ENCODE results near the gene PUM2.
"Not testable (repeated sequence)": the region's sequence is repeated elsewhere in the genome, so short reads cannot be mapped to it uniquely, and the experiment has no call there.

Gene PUM2

GRCh38 chr2:20378341-20378740 lies 27.7 kb upstream of the PUM2 start:
- H3K4me2 ChIP-seq (ENCODE audit: low read depth, low read length), result no peak overlapping the region
- H3K9me3 ChIP-seq (replicated peaks; ENCODE audit: insufficient read depth, low read length), result no peaks in the 10 kb centered on the region
- H3K4me3 ChIP-seq (ENCODE audit: low read length), result no peak overlapping the region
- H3K9ac ChIP-seq (ENCODE audit: low read length), result no peak overlapping the region
- H3F3A ChIP-seq (ENCODE audit: insufficient read depth, low read length), result no peaks in the 10 kb centered on the region
- no peaks in the 10 kb centered on the region for H3K36me3 ChIP-seq (replicated peaks; ENCODE audit: insufficient read depth, low read length)
- no peak for DNase-seq
- no peak overlapping the region for H2AFZ ChIP-seq (ENCODE audit: low read length)
- no peaks in the 10 kb centered on the region for H3K9me2 ChIP-seq (replicated peaks; ENCODE audit: insufficient read depth, low read length)
- no peaks in the 10 kb centered on the region for H3K4me1 ChIP-seq (ENCODE audit: low read length)
- H3K27ac ChIP-seq (ENCODE audit: low read length), result no peak overlapping the region
- no peaks in the 10 kb centered on the region for H3K27me3 ChIP-seq (replicated peaks; ENCODE audit: insufficient read depth, low read length)
- TF ChIP-seq CTCF (IDR thresholded peaks at IDR 0.05; ENCODE audit: low read length) (no peak), EZH2 (optimal IDR thresholded peaks at IDR 0.05; ENCODE audit: low read depth, low read length) (no peak), EZH2phosphoT487 (IDR thresholded peaks at IDR 0.05; ENCODE audit: low read length) (no peak)
- H4K20me1 ChIP-seq (ENCODE audit: insufficient read depth, low read length), result no peaks in the 10 kb centered on the region
- no peaks in the 10 kb centered on the region for H3K79me2 ChIP-seq (ENCODE audit: low read length)

DNA sequence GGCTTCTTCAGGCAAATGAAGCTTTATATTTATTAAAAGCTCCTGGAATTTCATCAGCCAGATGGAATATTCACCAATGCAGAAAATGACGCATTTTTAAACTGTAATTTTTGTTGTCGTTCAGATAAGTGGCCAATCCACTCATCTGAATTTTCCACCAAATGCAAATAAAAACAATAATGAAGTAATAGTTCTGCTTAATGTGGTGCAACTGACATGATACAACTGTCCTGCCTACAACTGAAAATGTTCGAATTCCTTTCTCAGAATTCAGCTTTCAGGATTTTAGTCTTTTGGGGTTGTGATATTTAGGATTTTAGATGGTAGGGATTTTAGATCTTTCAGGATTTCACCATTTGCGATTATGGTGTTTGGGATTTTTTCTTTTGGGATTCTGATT lies 27.1 kb upstream of the PUM2 start:
- H3K27me3 ChIP-seq (replicated peaks; ENCODE audit: insufficient read depth, low read length), result no peaks in the 10 kb centered on the region
- H3F3A ChIP-seq (ENCODE audit: insufficient read depth, low read length), result no peaks in the 10 kb centered on the region
- no peaks in the 10 kb centered on the region for H3K9me2 ChIP-seq (replicated peaks; ENCODE audit: insufficient read depth, low read length)
- H3K9ac ChIP-seq (ENCODE audit: low read length), result no peak overlapping the region
- no peaks in the 10 kb centered on the region for H4K20me1 ChIP-seq (ENCODE audit: insufficient read depth, low read length)
- TF ChIP-seq EZH2phosphoT487 (IDR thresholded peaks at IDR 0.05; ENCODE audit: low read length) (no peak), CTCF (IDR thresholded peaks at IDR 0.05; ENCODE audit: low read length) (no peak), EZH2 (optimal IDR thresholded peaks at IDR 0.05; ENCODE audit: low read depth, low read length) (no peak)
- H3K36me3 ChIP-seq (replicated peaks; ENCODE audit: insufficient read depth, low read length), result no peaks in the 10 kb centered on the region
- DNase-seq, result no peak
- H3K4me1 ChIP-seq (ENCODE audit: low read length), result no peaks in the 10 kb centered on the region
- H3K79me2 ChIP-seq (ENCODE audit: low read length), result no peaks in the 10 kb centered on the region
- no peak overlapping the region for H3K4me2 ChIP-seq (ENCODE audit: low read depth, low read length)
- no peak overlapping the region for H2AFZ ChIP-seq (ENCODE audit: low read length)
- H3K27ac ChIP-seq (ENCODE audit: low read length), result no peak overlapping the region
- H3K9me3 ChIP-seq (replicated peaks; ENCODE audit: insufficient read depth, low read length), result no peaks in the 10 kb centered on the region
- H3K4me3 ChIP-seq (ENCODE audit: low read length), result no peak overlapping the region

- H3K27ac ChIP-seq (ENCODE audit: low read length), result peak overlapping the region; percentile 34; the same call in 1 of the 2 replicates
- H3K4me3 ChIP-seq (ENCODE audit: low read length); H3K9ac ChIP-seq (ENCODE audit: low read length); H3K4me1 ChIP-seq (ENCODE audit: low read length); H3F3A ChIP-seq (ENCODE audit: insufficient read depth, low read length); H4K20me1 ChIP-seq (ENCODE audit: insufficient read depth, low read length); H3K9me2 ChIP-seq (replicated peaks; ENCODE audit: insufficient read depth, low read length); DNase-seq; H3K36me3 ChIP-seq (replicated peaks; ENCODE audit: insufficient read depth, low read length); H3K4me2 ChIP-seq (ENCODE audit: low read depth, low read length); H2AFZ ChIP-seq (ENCODE audit: low read length); H3K79me2 ChIP-seq (ENCODE audit: low read length); H3K27me3 ChIP-seq (replicated peaks; ENCODE audit: insufficient read depth, low read length); H3K9me3 ChIP-seq (replicated peaks; ENCODE audit: insufficient read depth, low read length): not testable (repeated sequence)
Measured at GRCh38 chr2:20374982-20375381, 24.3 kb upstream of the PUM2 start.

- no peak for DNase-seq
- H3K4me1 ChIP-seq (ENCODE audit: low read length), result no peaks in the 10 kb centered on the region
- H3K27me3 ChIP-seq (replicated peaks; ENCODE audit: insufficient read depth, low read length), result no peaks in the 10 kb centered on the region
- no peaks in the 10 kb centered on the region for H3K36me3 ChIP-seq (replicated peaks; ENCODE audit: insufficient read depth, low read length)
- H3F3A ChIP-seq (ENCODE audit: insufficient read depth, low read length), result no peaks in the 10 kb centered on the region
- H3K9me2 ChIP-seq (replicated peaks; ENCODE audit: insufficient read depth, low read length), result no peaks in the 10 kb centered on the region
- H3K4me3 ChIP-seq (ENCODE audit: low read length), result no peak overlapping the region
- H3K79me2 ChIP-seq (ENCODE audit: low read length), result no peaks in the 10 kb centered on the region
- H2AFZ ChIP-seq (ENCODE audit: low read length), result no peak overlapping the region
- no peak for TF ChIP-seq EZH2phosphoT487 (IDR thresholded peaks at IDR 0.05; ENCODE audit: low read length)
- TF ChIP-seq EZH2 (optimal IDR thresholded peaks at IDR 0.05; ENCODE audit: low read depth, low read length), result no peak
- no peaks in the 10 kb centered on the region for H3K9me3 ChIP-seq (replicated peaks; ENCODE audit: insufficient read depth, low read length)
- no peak overlapping the region for H3K9ac ChIP-seq (ENCODE audit: low read length)
- H3K27ac ChIP-seq (ENCODE audit: low read length), result no peak overlapping the region
- H3K4me2 ChIP-seq (ENCODE audit: low read depth, low read length), result no peak overlapping the region
- no peaks in the 10 kb centered on the region for H4K20me1 ChIP-seq (ENCODE audit: insufficient read depth, low read length)
Measured at GRCh38 chr2:20372896-20373640, 22.4 kb upstream of the PUM2 start.

All from MM.1S (cell line).